Small intestine (tissue), 7 donors: ENCODE measurements around the gene ATXN2. TPM values are rescaled to one million over a fixed set of nuclear protein-coding genes. Genes with fewer than 3 reads are reported as not detected.
"Not testable (repeated sequence)": the region's sequence is repeated elsewhere in the genome, so short reads cannot be mapped to it uniquely, and the experiment has no call there.

Experiments used
- DNase-seq, 2 donors: peaks; one replicate each; pipeline versions ENCODE4 v3.0.0 to v3.0.0-alpha.2; 2013
- FAIRE-seq: peaks from 2 replicates; lab custom pipeline; 2012; peaks lifted over from hg19 to GRCh38; lab: Jason Lieb, UNC
- H3K27ac ChIP-seq, 3 donors: one replicate each; pipeline ENCODE4 v1.5.1; 2013; ENCODE audit warnings: low read length in 2 of 3, mild to moderate bottlenecking in 2 of 3, control low read depth in 1 of 3, inconsistent platforms in 1 of 3, low read depth in 1 of 3, moderate library complexity in 1 of 3
- H3K27me3 ChIP-seq, 3 donors: one replicate each; pipeline ENCODE4 v1.6.1; 2013; ENCODE audit warnings: low read length in 3 of 3, inconsistent platforms in 1 of 3; ENCODE audit not compliant: control insufficient read depth in 3 of 3, insufficient read depth in 3 of 3
- H3K36me3 ChIP-seq, 3 donors: one replicate each; pipeline ENCODE4 v1.6.1; 2013; ENCODE audit warnings: low read length in 3 of 3, inconsistent platforms in 1 of 3, low read depth in 1 of 3, mild to moderate bottlenecking in 1 of 3, moderate library complexity in 1 of 3; ENCODE audit not compliant: control insufficient read depth in 3 of 3, insufficient read depth in 2 of 3
- H3K4me1 ChIP-seq, 3 donors: one replicate each; pipeline ENCODE4 v1.6.1; 2013; ENCODE audit warnings: low read length in 2 of 3, inconsistent platforms in 1 of 3, low read depth in 1 of 3, mild to moderate bottlenecking in 1 of 3, moderate library complexity in 1 of 3; ENCODE audit not compliant: control insufficient read depth in 3 of 3, insufficient read depth in 2 of 3
- H3K4me3 ChIP-seq, 3 donors: one replicate each; pipeline ENCODE4 v1.5.1; 2013; ENCODE audit warnings: low read length in 3 of 3, control low read depth in 1 of 3, inconsistent platforms in 1 of 3, low read depth in 1 of 3, mild to moderate bottlenecking in 1 of 3, moderate library complexity in 1 of 3
- H3K9me3 ChIP-seq, 2 donors: one replicate each; pipeline ENCODE4 v1.6.1; 2013; ENCODE audit warnings: low read depth in 1 of 2, low read length in 1 of 2; ENCODE audit not compliant: control insufficient read depth in 2 of 2, insufficient read depth in 1 of 2
- WGBS, 3 donors: extraction: QIAGEN DNeasy Blood & Tissue Kit; methylation state at CpG; one replicate each; pipeline ENCODE4 v1.1.7; 2013; 5-methylcytosine and 5-hydroxymethylcytosine counted together
- polyA plus RNA-seq, 4 donors: library from polyadenylated mRNA; stranded (reverse) in 3 of 4; unstranded in 1 of 4; fragments of 200-250 nt in 3 of 4; fragments of 120-200 nt in 1 of 4; gene quantifications; one replicate each; pipeline versions ENCODE4 v1.2.1 to v1.2.3, GENCODE V29; 2013
- donor health status: healthy with polysubstance abuse.
- donor health status: control.
- donor health status: control.
- donor health status: Bipolar disorder and iron deficiency.
- donor health status: healthy.

Gene ATXN2
- polyA plus RNA-seq, 4 donors = 8.6 to 41.9 (median 14.7) TPM

DNA sequence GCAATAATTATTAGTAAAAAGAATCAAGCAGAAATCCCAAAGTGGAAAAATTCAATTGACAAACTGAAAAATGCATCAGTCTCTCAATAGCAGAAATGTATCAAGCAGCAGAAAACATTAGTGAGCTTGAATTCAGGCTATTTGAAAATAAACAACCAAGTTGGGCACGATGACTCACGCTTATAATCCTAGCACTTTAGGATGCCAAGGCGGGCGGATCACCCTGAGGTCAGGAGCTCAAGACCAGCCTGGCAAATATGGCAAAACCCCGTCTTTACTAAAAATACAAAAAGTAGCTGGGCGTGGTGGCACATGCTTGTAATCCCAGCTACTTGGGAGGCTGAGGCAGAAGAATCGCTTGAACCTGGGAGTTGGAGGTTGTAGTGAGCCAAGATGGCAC, 106.1 kb downstream of the ATXN2 start:
- H3K27me3 ChIP-seq, H3K9me3 ChIP-seq, DNase-seq, H3K27ac ChIP-seq, H3K4me3 ChIP-seq, FAIRE-seq, H3K4me1 ChIP-seq: not testable (repeated sequence)
- 86 to 92% (median 91%) methylated on average over 7 of the region's 7 CpGs for WGBS, 3 donors
- peaks cover 0 to 63% (median 10%) of the 10 kb centered on the region in 3 donors for H3K36me3 ChIP-seq

DNA sequence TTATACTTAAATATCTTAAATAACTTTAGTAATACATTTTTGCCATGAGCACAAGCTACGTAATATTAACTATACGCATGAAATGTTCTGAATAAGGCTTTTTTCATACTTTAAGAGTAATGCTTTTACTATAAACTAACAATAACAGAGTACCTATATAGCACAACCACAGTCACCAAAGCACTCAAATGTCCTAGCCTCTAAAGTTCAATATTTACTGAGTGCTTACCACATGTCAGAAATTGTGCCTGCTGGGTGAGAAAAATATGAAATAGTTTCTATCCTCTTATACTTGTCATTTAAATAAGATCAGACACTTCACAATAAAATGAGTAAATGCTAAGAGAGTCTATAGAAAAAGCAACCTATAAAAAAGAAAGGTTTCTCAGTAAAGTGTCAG, 110.3 kb downstream of the ATXN2 start:
- 94 to 100% (median 97%) methylated on average over 2 of the region's 2 CpGs for WGBS, 3 donors
- Histone ChIP-seq H3K4me3 (no peak overlapping the region), H3K4me1 (no peaks in the 10 kb centered on the region), H3K27ac (no peak overlapping the region), H3K36me3 (peaks cover 0 to 60% (median 11%) of the 10 kb centered on the region in 3 donors), H3K9me3 (no peaks in the 10 kb centered on the region), H3K27me3 (no peaks in the 10 kb centered on the region)
- DNase-seq (no peak), FAIRE-seq (no peak)

DNA sequence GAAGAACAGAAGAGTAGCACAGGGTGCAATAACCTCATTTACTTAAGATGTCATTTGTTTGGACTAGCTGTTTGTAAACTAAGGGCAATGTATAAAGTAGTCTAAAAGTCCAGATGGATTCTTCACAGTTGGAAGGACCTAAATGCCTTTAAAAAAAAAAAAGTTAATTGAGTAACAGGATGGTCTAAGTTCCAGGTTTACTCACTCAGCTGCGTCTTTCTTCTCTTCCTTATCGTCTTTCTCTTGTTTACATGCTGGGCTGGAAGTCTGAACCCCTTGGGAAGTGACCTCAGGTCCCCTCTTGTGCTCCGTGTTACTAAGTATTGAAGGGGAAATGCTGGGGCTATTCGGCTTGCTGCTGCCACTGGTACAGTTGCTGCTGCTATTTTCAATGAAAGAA, 110.8 kb downstream of the ATXN2 start:
- Histone ChIP-seq H3K27ac (peak overlapping the region in 1 of 3 donors; percentile 49), H3K4me1 (no peaks in the 10 kb centered on the region), H3K36me3 (peaks cover 0 to 62% (median 11%) of the 10 kb centered on the region in 3 donors), H3K9me3 (no peaks in the 10 kb centered on the region), H3K4me3 (no peak overlapping the region), H3K27me3 (no peaks in the 10 kb centered on the region)
- DNase-seq (peak in 1 of 2 donors; percentile 14), FAIRE-seq (no peak)
- 52 to 85% (median 79%) methylated on average over 4 of the region's 4 CpGs for whole genome bisulfite sequencing, 3 donors

DNA sequence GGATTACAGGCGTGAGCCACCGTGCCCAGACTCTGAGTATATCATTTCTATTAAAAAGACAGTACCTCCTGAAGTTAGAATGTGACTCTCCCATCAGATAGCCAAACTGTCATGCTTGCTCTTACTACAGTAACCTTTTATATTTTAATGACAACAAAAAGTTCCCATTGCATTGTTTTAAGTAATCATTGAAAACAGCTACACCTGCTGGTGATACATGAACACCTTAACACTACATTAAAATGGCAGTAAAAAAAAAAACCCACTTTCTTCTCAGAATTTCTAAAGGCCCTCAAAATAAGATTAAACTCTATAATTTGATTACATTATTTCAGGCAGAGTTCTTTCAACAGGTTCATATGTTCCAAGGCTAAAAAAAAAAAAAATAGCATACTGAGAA, 116.7 kb downstream of the ATXN2 start:
- no peak for FAIRE-seq

DNA sequence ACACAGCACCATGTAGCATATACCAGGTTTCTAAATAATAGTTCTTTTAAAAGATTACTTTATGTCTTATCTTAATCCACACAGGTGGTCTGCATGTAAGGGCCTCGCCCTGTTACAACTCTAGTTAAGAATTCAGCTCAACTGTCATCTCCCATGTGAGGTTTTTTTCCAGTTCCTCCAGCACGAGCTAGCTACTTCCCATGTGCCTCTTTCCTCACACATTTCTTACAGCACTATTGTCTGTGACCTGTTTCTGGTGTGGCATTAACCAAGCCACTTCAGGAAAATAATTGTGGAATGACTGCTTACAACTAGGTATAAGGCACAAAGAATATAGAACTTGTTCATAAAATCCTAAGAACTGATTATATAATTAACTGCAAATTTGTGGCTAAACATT, 127.9 kb downstream of the ATXN2 start:
- 80 to 92% (median 85%) methylated on average over 2 of the region's 2 CpGs for whole genome bisulfite sequencing, 3 donors
- no peak for FAIRE-seq
- Histone ChIP-seq H3K27me3 (no peaks in the 10 kb centered on the region), H3K4me1 (no peaks in the 10 kb centered on the region), H3K4me3 (no peak overlapping the region), H3K27ac (no peak overlapping the region), H3K36me3 (peaks cover 3 to 42% (median 18%) of the 10 kb centered on the region in 3 donors), H3K9me3 (no peaks in the 10 kb centered on the region)
- DNase-seq = no peak

More for the DNA sequence above, 116.7 kb downstream of the ATXN2 start:
- H3K9me3 ChIP-seq = no peaks in the 10 kb centered on the region
- H3K4me3 ChIP-seq = no peak overlapping the region
- H3K36me3 ChIP-seq = peaks cover 0 to 57% (median 6%) of the 10 kb centered on the region in 3 donors
- 97 to 100% (median 100%) methylated on average over 2 of the region's 2 CpGs for WGBS, 3 donors
- DNase-seq = no peak
- H3K4me1 ChIP-seq = no peaks in the 10 kb centered on the region
- H3K27me3 ChIP-seq = no peaks in the 10 kb centered on the region
- H3K27ac ChIP-seq = no peak overlapping the region

DNA sequence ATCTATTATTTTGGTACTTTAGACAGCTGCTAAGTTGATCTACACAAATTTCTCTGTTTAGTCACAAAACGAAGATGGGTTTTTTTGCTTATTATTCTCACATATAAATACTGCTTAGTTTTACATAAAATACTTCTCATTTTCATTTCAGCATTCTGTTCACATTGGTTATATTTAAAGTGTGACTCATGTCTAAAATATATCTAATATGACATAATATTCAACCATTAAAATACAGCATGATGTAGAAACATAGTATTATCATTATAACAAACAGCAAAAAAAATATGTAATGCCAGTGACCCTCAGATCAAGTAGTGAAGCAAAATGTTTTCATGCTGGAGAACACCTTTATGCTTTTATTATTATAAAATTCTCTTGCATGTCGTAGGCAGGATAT, 129.7 kb downstream of the ATXN2 start:
- DNase-seq (no peak), FAIRE-seq (no peak)
- H3K4me3 ChIP-seq = no peak overlapping the region
- H3K27ac ChIP-seq = no peak overlapping the region
- no peaks in the 10 kb centered on the region for H3K4me1 ChIP-seq
- WGBS, 3 donors = 74 to 85% (median 81%) methylated on average over 2 of the region's 2 CpGs
- no peaks in the 10 kb centered on the region for H3K9me3 ChIP-seq
- H3K27me3 ChIP-seq = no peaks in the 10 kb centered on the region
- H3K36me3 ChIP-seq = peaks cover 3 to 36% (median 18%) of the 10 kb centered on the region in 3 donors

DNA sequence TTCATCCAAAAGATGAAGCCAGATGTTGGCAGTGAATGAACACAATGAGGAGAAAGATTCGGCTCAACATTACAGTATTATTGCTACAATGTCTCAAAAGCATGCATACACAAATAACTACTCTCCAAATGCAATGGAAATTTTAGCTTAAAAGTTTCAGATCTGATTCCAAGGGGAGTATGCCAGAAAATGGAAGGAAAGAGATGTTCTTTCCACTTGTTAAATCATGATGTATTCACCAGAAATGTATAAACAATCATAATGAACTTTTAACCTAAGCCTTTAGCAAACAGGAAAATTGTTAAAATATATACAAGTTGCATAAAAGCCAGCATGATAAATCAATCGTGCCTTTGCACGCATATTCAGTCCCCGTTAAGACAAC, 131.3 kb downstream of the ATXN2 start:
- no peaks in the 10 kb centered on the region for H3K9me3 ChIP-seq
- no peaks in the 10 kb centered on the region for H3K27me3 ChIP-seq
- peak overlapping the region in 2 of 3 donors; percentile 14 to 43 for H3K27ac ChIP-seq
- no peak for DNase-seq
- H3K4me3 ChIP-seq = no peak overlapping the region
- H3K36me3 ChIP-seq = peaks cover 5 to 31% (median 17%) of the 10 kb centered on the region in 3 donors
- FAIRE-seq = no peak
- no peaks in the 10 kb centered on the region for H3K4me1 ChIP-seq
- 52 to 96% (median 85%) methylated on average over 4 of the region's 4 CpGs for whole genome bisulfite sequencing, 3 donors

DNA sequence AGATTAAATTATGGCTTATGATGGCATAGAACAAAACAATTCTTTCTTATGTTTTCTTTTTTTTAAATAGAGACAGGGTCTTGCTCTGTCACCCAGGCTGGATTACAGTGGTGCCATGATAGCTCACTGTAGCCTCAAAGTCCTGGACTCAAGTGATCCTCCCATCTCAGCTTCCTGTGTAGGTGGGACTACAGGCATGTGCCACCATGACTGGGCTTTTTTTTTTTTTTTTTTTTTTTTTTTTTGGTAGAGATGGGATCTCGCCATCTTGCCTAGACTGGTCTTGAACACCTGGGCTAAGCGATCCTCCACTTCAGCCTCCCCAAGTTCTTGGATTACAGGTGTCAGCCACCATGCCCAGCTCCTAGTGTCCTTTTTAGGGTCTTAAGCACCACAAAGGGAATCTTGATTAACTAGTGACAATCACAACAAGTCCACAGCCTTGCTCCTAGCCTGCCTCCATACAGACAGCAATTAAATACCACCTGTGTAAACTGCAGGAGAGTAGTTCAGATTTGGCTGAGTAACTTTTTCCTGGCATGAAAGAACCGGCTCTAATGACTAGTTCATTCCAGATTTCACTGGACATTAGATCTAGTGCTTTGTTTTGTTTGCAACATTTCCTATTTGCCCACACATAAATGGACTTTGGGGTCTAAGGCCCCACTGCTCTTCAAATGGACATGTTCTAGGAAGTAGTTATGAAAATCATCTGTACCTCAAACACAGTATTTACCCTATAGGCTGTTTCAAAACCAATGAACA, 131.8 kb downstream of the ATXN2 start:
- H3K36me3 ChIP-seq = peaks cover 5 to 27% (median 17%) of the 10 kb centered on the region in 3 donors
- peak overlapping the region in 2 of 3 donors; percentile 14 to 43 for H3K27ac ChIP-seq
- FAIRE-seq (no peak), DNase-seq (no peak)
- H3K4me1 ChIP-seq = no peaks in the 10 kb centered on the region
- WGBS, 3 donors = 83 to 90% (median 85%) methylated on average over 3 of the region's 3 CpGs
- H3K4me3 ChIP-seq = no peak overlapping the region
- H3K9me3 ChIP-seq = no peaks in the 10 kb centered on the region
- H3K27me3 ChIP-seq = no peaks in the 10 kb centered on the region
